ENCODE results near the gene EIF4H.

GRCh38 chr7:74203956-74204618, 29.9 kb downstream of the EIF4H start:
- TF ChIP-seq POLR2A (IDR thresholded peaks at IDR 0.05; ENCODE audit: low read depth, low read length), result no peak
- no peak for TF ChIP-seq POLR2AphosphoS5 (IDR thresholded peaks at IDR 0.05; ENCODE audit: low read depth, low read length)
- no peak for TF ChIP-seq TAF1 (IDR thresholded peaks at IDR 0.05; ENCODE audit: borderline replicate concordance, low read depth, low read length)

Data from GM12892 (cell line).